Type B pancreatic cell (in vitro differentiated cells): ENCODE data around the gene RPSA. TPM values are rescaled to one million over a fixed set of nuclear protein-coding genes. Genes with fewer than 3 reads are reported as not detected.
"Not testable (repeated sequence)": the region's sequence is repeated elsewhere in the genome, so short reads cannot be mapped to it uniquely, and the experiment has no call there.

Source experiments
- DNase-seq: peaks from one replicate; pipeline ENCODE4 v3.0.0; 2021; ENCODE audit warnings: mixed read lengths; ENCODE audit not compliant: unreplicated experiment; ENCODE audit errors: extremely low spot score
- H3K27ac Mint-ChIP-seq: 2 replicates; pipeline ENCODE4 v1.8.0; 2021; ENCODE audit warnings: mild to moderate bottlenecking, mixed read lengths
- H3K27me3 Mint-ChIP-seq: 2 replicates; pipeline ENCODE4 v1.8.0; 2021; ENCODE audit warnings: mixed read lengths
- H3K36me3 Mint-ChIP-seq: 2 replicates; pipeline ENCODE4 v1.8.0; 2021; ENCODE audit warnings: mixed read lengths
- H3K4me1 Mint-ChIP-seq: one replicate; pipeline ENCODE4 v1.8.0; 2021; ENCODE audit warnings: mixed read lengths; ENCODE audit not compliant: unreplicated experiment
- H3K4me3 Mint-ChIP-seq: 2 replicates; pipeline ENCODE4 v1.8.0; 2021; ENCODE audit warnings: mild to moderate bottlenecking, mixed read lengths
- H3K9me3 Mint-ChIP-seq: 2 replicates; pipeline ENCODE4 v1.8.0; 2021; ENCODE audit warnings: mixed read lengths
- total RNA-seq: library from RNA; stranded (reverse); gene quantifications from 2 replicates; pipeline ENCODE4 v1.2.1, GENCODE V29; 2021; ENCODE audit warnings: low replicate concordance
- TF ChIP-seq, protein P1 (sequence below): fragments of 200-600 bp; sonication (generic); conservative IDR thresholded peaks from 2 replicates; pipeline ENCODE4 v1.5.0; 2021; ENCODE audit warnings: antibody characterized with exemption, mild to moderate bottlenecking

Gene RPSA
- total RNA-seq, 1 donor from 2014 or later: 1,454 TPM

DNA sequence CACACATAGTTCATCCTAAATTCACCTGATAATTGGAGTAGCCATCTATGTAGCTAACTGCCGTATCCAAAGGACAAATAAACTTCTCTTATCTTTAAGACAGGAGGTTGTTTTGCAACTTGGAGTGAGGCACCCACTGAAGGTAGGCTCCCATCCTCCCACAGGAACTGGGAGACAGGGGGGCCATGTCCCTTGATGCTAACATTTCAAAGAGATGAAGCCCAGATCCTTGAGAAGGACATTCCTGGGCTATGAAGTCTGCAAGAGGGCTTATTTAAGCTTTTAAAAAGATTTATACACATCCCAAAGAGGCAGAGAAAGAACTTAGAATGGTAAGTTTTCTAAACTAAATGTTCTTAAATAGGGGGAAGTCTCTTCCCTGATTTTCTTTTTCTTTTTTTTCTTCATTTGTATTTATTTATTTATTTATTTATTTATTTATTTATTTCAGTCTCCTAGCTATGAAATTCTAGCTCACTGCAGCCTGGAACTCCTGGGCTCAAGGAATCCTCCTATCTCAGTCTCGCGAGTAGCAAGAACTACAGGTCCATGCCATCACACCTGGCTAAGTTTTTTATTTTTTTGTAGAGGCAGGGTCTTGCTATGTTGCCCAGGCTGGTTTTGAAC, 48.2 kb downstream of the RPSA start:
- Mint-ChIP-seq H3K4me3 (no peak overlapping the region), H3K27ac (no peak overlapping the region), H3K9me3 (no peaks in the 10 kb centered on the region), H3K27me3 (peaks cover 4% of the 10 kb centered on the region), H3K36me3 (no peaks in the 10 kb centered on the region), H3K4me1 (no peaks in the 10 kb centered on the region)
- TF ChIP-seq, protein P1, sequence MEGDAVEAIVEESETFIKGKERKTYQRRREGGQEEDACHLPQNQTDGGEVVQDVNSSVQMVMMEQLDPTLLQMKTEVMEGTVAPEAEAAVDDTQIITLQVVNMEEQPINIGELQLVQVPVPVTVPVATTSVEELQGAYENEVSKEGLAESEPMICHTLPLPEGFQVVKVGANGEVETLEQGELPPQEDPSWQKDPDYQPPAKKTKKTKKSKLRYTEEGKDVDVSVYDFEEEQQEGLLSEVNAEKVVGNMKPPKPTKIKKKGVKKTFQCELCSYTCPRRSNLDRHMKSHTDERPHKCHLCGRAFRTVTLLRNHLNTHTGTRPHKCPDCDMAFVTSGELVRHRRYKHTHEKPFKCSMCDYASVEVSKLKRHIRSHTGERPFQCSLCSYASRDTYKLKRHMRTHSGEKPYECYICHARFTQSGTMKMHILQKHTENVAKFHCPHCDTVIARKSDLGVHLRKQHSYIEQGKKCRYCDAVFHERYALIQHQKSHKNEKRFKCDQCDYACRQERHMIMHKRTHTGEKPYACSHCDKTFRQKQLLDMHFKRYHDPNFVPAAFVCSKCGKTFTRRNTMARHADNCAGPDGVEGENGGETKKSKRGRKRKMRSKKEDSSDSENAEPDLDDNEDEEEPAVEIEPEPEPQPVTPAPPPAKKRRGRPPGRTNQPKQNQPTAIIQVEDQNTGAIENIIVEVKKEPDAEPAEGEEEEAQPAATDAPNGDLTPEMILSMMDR: no peak
- DNase-seq: no peak

DNA sequence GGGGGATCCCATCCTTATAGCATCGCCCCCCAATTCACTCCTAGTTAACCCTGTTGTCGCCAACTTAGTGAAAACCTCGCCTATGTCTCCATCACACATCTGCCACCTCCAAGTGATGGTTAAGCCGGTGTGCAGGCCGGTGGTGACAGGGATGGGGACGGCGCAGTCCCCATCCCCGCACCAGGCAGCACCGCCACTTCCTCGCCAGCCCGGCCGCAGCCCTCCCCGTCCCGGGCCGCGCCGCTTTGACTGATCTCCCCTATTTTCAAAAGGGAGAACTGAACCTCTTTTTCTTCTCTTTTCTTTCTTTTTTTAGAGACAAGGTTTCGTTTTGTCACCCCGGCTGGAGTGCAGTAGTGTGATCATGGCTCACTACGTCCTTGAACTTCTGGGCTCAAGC, 49.6 kb downstream of the RPSA start:
- peaks cover 4% of the 10 kb centered on the region for H3K27me3 Mint-ChIP-seq
- TF ChIP-seq, protein P1: no peak

DNA sequence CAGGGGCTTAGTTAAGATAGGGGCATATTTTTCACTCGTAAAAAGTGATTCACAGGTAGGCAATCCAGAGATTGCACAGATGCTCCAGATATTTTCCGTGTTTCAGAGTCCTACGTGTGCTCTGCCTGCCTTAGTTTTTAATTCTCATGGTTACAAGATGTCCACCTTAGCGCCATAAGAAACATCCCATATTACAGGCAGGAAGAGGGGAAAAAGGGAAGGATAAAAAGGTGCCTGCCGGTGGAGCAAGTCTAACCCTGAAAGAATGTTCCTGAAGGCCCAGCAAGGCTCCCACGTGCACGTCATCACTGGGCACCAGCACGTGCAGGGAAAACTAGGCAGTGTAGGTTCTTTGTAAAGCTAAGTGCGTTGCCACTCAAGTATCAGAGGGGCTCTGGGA, 50.8 kb downstream of the RPSA start:
- Mint-ChIP-seq H3K4me1 (no peaks in the 10 kb centered on the region), H3K36me3 (no peaks in the 10 kb centered on the region), H3K27me3 (peaks cover 4% of the 10 kb centered on the region), H3K9me3 (no peaks in the 10 kb centered on the region), H3K27ac (no peak overlapping the region), H3K4me3 (no peak overlapping the region)
- no peak for DNase-seq
- TF ChIP-seq, protein P1: no peak

More for the DNA sequence above, 49.6 kb downstream of the RPSA start:
- H3K4me1 Mint-ChIP-seq: no peaks in the 10 kb centered on the region
- H3K9me3 Mint-ChIP-seq: no peaks in the 10 kb centered on the region
- no peak overlapping the region for H3K27ac Mint-ChIP-seq
- no peaks in the 10 kb centered on the region for H3K36me3 Mint-ChIP-seq
- no peak for DNase-seq
- no peak overlapping the region for H3K4me3 Mint-ChIP-seq

DNA sequence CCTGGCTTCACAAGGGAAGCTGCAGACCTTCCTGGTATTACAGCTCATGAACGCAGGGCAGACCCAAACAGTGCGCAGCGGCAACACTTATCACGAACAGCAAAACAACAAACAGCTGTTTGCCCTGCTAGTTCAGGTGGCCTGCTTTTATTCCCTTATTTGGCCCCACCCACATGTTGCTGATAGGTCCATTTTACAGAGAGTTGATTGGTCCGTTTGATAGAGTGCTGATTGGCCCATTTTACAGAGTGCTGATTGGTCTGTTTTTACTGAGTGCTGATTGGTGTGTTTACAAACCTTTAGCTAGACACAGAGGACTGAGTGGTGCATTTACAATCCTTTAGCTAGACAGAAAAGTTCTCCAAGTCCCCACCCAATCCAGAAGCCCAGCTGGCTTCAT, 52.1 kb downstream of the RPSA start:
- not testable (repeated sequence) for H3K4me1 Mint-ChIP-seq, H3K36me3 Mint-ChIP-seq, H3K27ac Mint-ChIP-seq, DNase-seq, H3K27me3 Mint-ChIP-seq, H3K9me3 Mint-ChIP-seq, H3K4me3 Mint-ChIP-seq

DNA sequence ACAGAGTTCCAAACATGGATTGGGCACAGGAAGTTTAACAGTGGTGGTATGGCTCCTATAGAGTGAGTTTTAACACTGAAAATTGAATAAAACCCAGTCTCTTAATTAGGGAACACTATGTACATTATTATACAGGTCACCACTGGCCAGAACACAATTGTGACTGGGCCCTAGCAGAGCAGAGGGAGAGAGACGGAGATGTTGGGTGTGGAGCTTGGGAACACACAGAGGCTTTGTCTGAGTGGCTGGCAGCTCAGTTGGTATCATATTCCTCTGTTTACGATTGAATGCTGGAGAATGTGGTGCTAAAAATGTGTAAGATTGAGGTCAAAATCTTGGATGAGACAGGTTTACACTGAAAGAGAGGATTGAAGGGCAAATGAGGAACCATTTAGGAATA, 54.2 kb downstream of the RPSA start:
- H3K27ac Mint-ChIP-seq: no peak overlapping the region
- no peak overlapping the region for H3K4me3 Mint-ChIP-seq
- DNase-seq: no peak

More for the DNA sequence above, 54.2 kb downstream of the RPSA start:
- TF ChIP-seq, protein P1: no peak
- peaks cover 3% of the 10 kb centered on the region for H3K27me3 Mint-ChIP-seq
- H3K9me3 Mint-ChIP-seq: no peaks in the 10 kb centered on the region
- H3K36me3 Mint-ChIP-seq: no peaks in the 10 kb centered on the region
- no peaks in the 10 kb centered on the region for H3K4me1 Mint-ChIP-seq

Other genes with a start within 250 kb of the RPSA start
- gene XIRP1, start 214.1 kb upstream of the RPSA start, total RNA-seq: 0.12 TPM in 1 of 2 replicates, not detected in the other
- 0.21 TPM in 1 of 2 replicates, not detected in the other for gene CX3CR1, start 126.7 kb upstream of the RPSA start, total RNA-seq
- gene CCR8, start 77.0 kb upstream of the RPSA start, total RNA-seq: 1.2 TPM in 1 of 2 replicates, not detected in the other
- 26.9 and 30.3 TPM in 2 replicates for gene SLC25A38, start 23.4 kb upstream of the RPSA start, total RNA-seq
- not detected in 2 replicates for gene MOBP, start 61.0 kb downstream of the RPSA start, total RNA-seq